ENCODE measurements around the gene YKT6.

- TF ChIP-seq CTCF (IDR thresholded peaks at IDR 0.05; ENCODE audit: extremely low read depth in 1 of 2, insufficient read depth in 1 of 2, low read depth in 1 of 2, low read length in 2 of 2) (no peak), FOS (IDR thresholded peaks at IDR 0.05; ENCODE audit: borderline replicate concordance, insufficient read depth, low read length) (no peak), POLR2A (IDR thresholded peaks at IDR 0.05; ENCODE audit: low read depth, low read length) (no peak), EZH2 (IDR thresholded peaks at IDR 0.05; ENCODE audit: borderline replicate concordance, low read depth, low read length, severe bottlenecking) (no peak), MAX (IDR thresholded peaks at IDR 0.05; ENCODE audit: insufficient read depth, insufficient read length) (no peak), JUN (IDR thresholded peaks at IDR 0.05; ENCODE audit: borderline replicate concordance, insufficient read depth, insufficient read length, low read depth) (no peak), MYC (IDR thresholded peaks at IDR 0.05; ENCODE audit: low read depth, low read length) (no peak), POLR2AphosphoS5 (IDR thresholded peaks at IDR 0.05; ENCODE audit: insufficient read depth, low read depth, low read length) (no peak)
These were observed 4.9 kb upstream of the YKT6 start for GRCh38 chr7:44195889-44196288.

Data from endothelial cell of umbilical vein (primary cell).